Neural progenitor cell (in vitro differentiated cells): ENCODE results near the gene KRTAP5-6.

Experiments
- EZH2 ChIP-seq: fragments of 200-600 bp; sonication (generic); IDR thresholded peaks from 2 replicates; pipeline ENCODE4 v1.6.1; 2017; ENCODE audit warnings: antibody characterized with exemption, mild to moderate bottlenecking, moderate library complexity
- TF ChIP-seq, protein P1 (sequence below): fragments of 200-600 bp; sonication (generic); IDR thresholded peaks from 2 replicates; pipeline ENCODE4 v1.5.1; 2017; ENCODE audit warnings: antibody characterized with exemption, mild to moderate bottlenecking

- TF ChIP-seq, protein P1, sequence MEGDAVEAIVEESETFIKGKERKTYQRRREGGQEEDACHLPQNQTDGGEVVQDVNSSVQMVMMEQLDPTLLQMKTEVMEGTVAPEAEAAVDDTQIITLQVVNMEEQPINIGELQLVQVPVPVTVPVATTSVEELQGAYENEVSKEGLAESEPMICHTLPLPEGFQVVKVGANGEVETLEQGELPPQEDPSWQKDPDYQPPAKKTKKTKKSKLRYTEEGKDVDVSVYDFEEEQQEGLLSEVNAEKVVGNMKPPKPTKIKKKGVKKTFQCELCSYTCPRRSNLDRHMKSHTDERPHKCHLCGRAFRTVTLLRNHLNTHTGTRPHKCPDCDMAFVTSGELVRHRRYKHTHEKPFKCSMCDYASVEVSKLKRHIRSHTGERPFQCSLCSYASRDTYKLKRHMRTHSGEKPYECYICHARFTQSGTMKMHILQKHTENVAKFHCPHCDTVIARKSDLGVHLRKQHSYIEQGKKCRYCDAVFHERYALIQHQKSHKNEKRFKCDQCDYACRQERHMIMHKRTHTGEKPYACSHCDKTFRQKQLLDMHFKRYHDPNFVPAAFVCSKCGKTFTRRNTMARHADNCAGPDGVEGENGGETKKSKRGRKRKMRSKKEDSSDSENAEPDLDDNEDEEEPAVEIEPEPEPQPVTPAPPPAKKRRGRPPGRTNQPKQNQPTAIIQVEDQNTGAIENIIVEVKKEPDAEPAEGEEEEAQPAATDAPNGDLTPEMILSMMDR: no peak
- TF ChIP-seq EZH2: no peak
These were observed 2.8 kb downstream of the KRTAP5-6 start for GRCh38 chr11:1699771-1700170.
